Gastrocnemius medialis (tissue), 4 donors: Measurements from ENCODE around the gene IGF2. TPM values are rescaled to one million over a fixed set of nuclear protein-coding genes. Genes with fewer than 3 reads are reported as not detected.

ENCODE experiments used
- ATAC-seq, 2 donors: fragments of 150-250 bp; one replicate each; pipeline ENCODE4 v1.9.1; 2016
- DNase-seq, 2 donors: peaks; one replicate each; pipeline ENCODE4 v3.0.0-alpha.2; 2019
- H3K27ac ChIP-seq, 4 donors: fragments of 200-600 bp; sonication (generic); 1 replicate in 1 of 4; 2 replicates in 3 of 4; pipeline ENCODE4 v1.5.1; 2016 to 2018; ENCODE audit warnings: mild to moderate bottlenecking in 2 of 4, moderate library complexity in 1 of 4
- H3K27me3 ChIP-seq, 3 donors: fragments of 200-600 bp; sonication (generic) in 2 of 3; 1 replicate in 1 of 3; 2 replicates in 2 of 3; pipeline versions ENCODE4 v1.5.1 to v1.6.0; 2016 to 2019; ENCODE audit warnings: mild to moderate bottlenecking in 1 of 3, moderate library complexity in 1 of 3
- H3K36me3 ChIP-seq, 2 donors: fragments of 200-600 bp; sonication (generic) in 1 of 2; one replicate each; pipeline ENCODE4 v1.5.1; 2017 to 2018
- H3K4me1 ChIP-seq, 2 donors: fragments of 200-600 bp; sonication (generic) in 1 of 2; one replicate each; pipeline ENCODE4 v1.5.1; 2016 to 2017; ENCODE audit warnings: mild to moderate bottlenecking in 2 of 2
- H3K4me3 ChIP-seq, 4 donors: fragments of 200-600 bp; sonication (generic) in 3 of 4; 1 replicate in 1 of 4; 2 replicates in 3 of 4; pipeline ENCODE4 v1.5.1; 2016 to 2019; ENCODE audit warnings: mild to moderate bottlenecking in 2 of 4
- H3K9me3 ChIP-seq, 3 donors: fragments of 200-600 bp; sonication (generic) in 2 of 3; 1 replicate in 1 of 3; 2 replicates in 2 of 3; pipeline ENCODE4 v1.5.1; 2016 to 2019
- CTCF ChIP-seq, 5 experiments: fragments of 450-650 bp in 3 of 5; fragments of 200-600 bp in 2 of 5; sonication (generic) in 2 of 5; IDR thresholded peaks in 4 of 5; conservative IDR thresholded peaks in 1 of 5; 1 replicate in 4 of 5; 2 replicates in 1 of 5; pipeline ENCODE4 v1.5.1; 2016 to 2019; ENCODE audit warnings: antibody characterized with exemption in 5 of 5, mild to moderate bottlenecking in 3 of 5, moderate library complexity in 3 of 5
- POLR2A ChIP-seq, 2 donors: fragments of 450-650 bp; IDR thresholded peaks; one replicate each; pipeline ENCODE4 v1.6.1; 2017; ENCODE audit warnings: antibody characterized with exemption in 2 of 2, mild to moderate bottlenecking in 2 of 2, moderate library complexity in 2 of 2
- in situ Hi-C, 4 donors: fragments of 200-750 bp; cut with MboI; loops; one replicate each; pipeline versions ENCODE4 v1.15.0 to v1.8.0; 2017; ENCODE audit warnings: low sequenced_read_pairs in 4 of 4
- intact Hi-C: fragments of 100-400 bp; cut with DNase I; formaldehyde crosslinking; loops from one replicate; pipeline ENCODE4 v1.15.1; 2023; ENCODE audit warnings: low total_unique reads
- total RNA-seq, 4 donors: library from RNA; depleted of rRNA; stranded (reverse); fragments of >200 nt; gene quantifications; one replicate each; pipeline versions ENCODE4 v1.1.0 to v1.2.3, GENCODE V29; 2016

The IGF2 gene
- total RNA-seq, 4 donors from 2014 or later = 21.6 to 42.4 (median 29.2) TPM

- TF ChIP-seq POLR2A (IDR thresholded peaks at IDR 0.05) (no peak), CTCF (IDR thresholded peaks at IDR 0.05 in 4 of 5, conservative IDR thresholded peaks at IDR 0.05 in 1 of 5) (no peak)
- H3K4me1 ChIP-seq = peaks cover 20 to 27% of the 10 kb centered on the region in 2 donors
- intact Hi-C loops (loop anchor here (2.0 to 5.0 kb wide), 2 partner anchors 50 to 58 kb away; no protein-coding TSS in a partner anchor), in situ Hi-C loops (no loop called here)
- ATAC-seq (no peak), DNase-seq (no peak)
- H3K9me3 ChIP-seq = no peaks in the 10 kb centered on the region
- H3K27ac ChIP-seq = peak overlapping the region; percentile 60 to 90 (median 74)
- H3K4me3 ChIP-seq = no peak overlapping the region
- H3K36me3 ChIP-seq = no peaks in the 10 kb centered on the region
- no peaks in the 10 kb centered on the region for H3K27me3 ChIP-seq
These were observed 46.7 kb downstream of the IGF2 start for GRCh38 chr11:2092464-2092910.

- TF ChIP-seq POLR2A (IDR thresholded peaks at IDR 0.05) (no peak), CTCF (IDR thresholded peaks at IDR 0.05 in 4 of 5, conservative IDR thresholded peaks at IDR 0.05 in 1 of 5) (no peak)
- Histone ChIP-seq H3K36me3 (no peaks in the 10 kb centered on the region), H3K27me3 (no peaks in the 10 kb centered on the region), H3K4me3 (no peak overlapping the region), H3K9me3 (no peaks in the 10 kb centered on the region), H3K27ac (peak overlapping the region in 1 of 4 donors; percentile 80), H3K4me1 (peaks cover 20 to 24% of the 10 kb centered on the region in 2 donors)
- no peak for DNase-seq
- intact Hi-C loops (loop anchor here (2.0 to 5.0 kb wide), 2 partner anchors 50 to 59 kb away; no protein-coding TSS in a partner anchor), in situ Hi-C loops (no loop called here)
- ATAC-seq = no peak
These were observed 47.3 kb downstream of the IGF2 start for GRCh38 chr11:2091786-2092463.

- TF ChIP-seq POLR2A (IDR thresholded peaks at IDR 0.05) (no peak), CTCF (IDR thresholded peaks at IDR 0.05 in 4 of 5, conservative IDR thresholded peaks at IDR 0.05 in 1 of 5) (no peak)
- Histone ChIP-seq H3K4me3 (no peak overlapping the region), H3K4me1 (peaks cover 20 to 22% of the 10 kb centered on the region in 2 donors), H3K36me3 (no peaks in the 10 kb centered on the region), H3K27me3 (no peaks in the 10 kb centered on the region), H3K9me3 (no peaks in the 10 kb centered on the region), H3K27ac (no peak overlapping the region)
- intact Hi-C loops = loop anchor here (5.0 kb wide), 1 partner anchor 51 kb away; no protein-coding TSS in a partner anchor
- no peak for ATAC-seq
- no peak for DNase-seq
- in situ Hi-C loops = no loop called here
These were observed 48.0 kb downstream of the IGF2 start for GRCh38 chr11:2091112-2091746.

GRCh38 chr11:2090172-2091111 lies 48.7 kb downstream of the IGF2 start:
- TF ChIP-seq POLR2A (IDR thresholded peaks at IDR 0.05) (no peak), CTCF (IDR thresholded peaks at IDR 0.05 in 4 of 5, conservative IDR thresholded peaks at IDR 0.05 in 1 of 5) (no peak)
- DNase-seq (no peak), ATAC-seq (no peak)
- in situ Hi-C loops (no loop called here), intact Hi-C loops (loop anchor here (5.0 kb wide), 1 partner anchor 52 kb away; no protein-coding TSS in a partner anchor)
- Histone ChIP-seq H3K9me3 (no peaks in the 10 kb centered on the region), H3K36me3 (no peaks in the 10 kb centered on the region), H3K27ac (no peak overlapping the region), H3K27me3 (no peaks in the 10 kb centered on the region), H3K4me1 (peaks cover 20 to 22% of the 10 kb centered on the region in 2 donors), H3K4me3 (no peak overlapping the region)
